GM21723 (cell line): Measurements from ENCODE around the gene ABHD17A.
A peak's percentile ranks its signal among the peaks of the same experiment; 100 is the strongest.
"Not testable (repeated sequence)": the region's sequence is repeated elsewhere in the genome, so short reads cannot be mapped to it uniquely, and the experiment has no call there.

Source experiments
- ATAC-seq: cut with Tn5 transposase; IDR thresholded peaks from one replicate; pipeline ENCODE4 v1.9.1; 2021; ENCODE audit warnings: mild to moderate bottlenecking, moderate library complexity; ENCODE audit not compliant: unreplicated experiment

ABHD17A gene

DNA sequence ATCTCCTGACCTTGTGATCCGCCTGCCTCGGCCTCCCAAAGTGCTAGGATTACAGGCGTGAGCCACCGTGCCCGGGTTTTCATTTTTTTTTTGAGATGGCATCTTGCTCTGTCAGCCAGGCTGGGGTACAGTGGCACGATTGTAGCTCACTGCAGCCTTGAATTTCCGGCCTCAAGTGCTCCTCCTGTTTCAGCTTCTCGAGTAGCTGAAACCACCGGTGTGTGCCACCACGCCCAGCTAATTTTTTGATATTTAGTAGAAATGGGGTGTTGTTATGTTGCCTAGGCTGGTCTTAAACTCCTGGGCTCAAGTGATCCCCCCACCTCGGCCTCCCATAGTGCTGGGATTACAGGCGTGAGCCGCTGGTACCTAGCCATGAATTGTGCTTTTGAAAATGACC, 25.8 kb upstream of the ABHD17A start:
- no peak for ATAC-seq

DNA sequence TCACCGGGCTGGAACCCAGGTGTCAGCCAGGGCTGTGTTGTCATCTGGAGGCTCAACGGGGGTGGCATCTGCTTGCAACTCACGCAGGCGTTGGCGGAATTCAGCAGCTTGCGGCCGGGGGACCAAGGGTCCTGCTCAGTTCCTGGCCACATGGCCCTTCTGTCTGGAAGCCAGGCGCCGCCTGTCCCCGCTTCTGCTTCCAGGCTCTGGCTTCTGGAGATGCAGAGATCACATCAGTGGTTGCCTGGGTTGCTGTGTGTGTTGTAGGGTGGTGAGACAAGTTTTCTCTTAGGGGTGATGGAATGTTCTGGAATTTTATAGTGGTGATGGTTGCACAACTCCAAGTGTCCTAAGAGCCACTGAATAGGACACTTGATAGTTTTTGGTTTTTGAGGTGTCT, 24.9 kb upstream of the ABHD17A start:
- no peak for ATAC-seq

DNA sequence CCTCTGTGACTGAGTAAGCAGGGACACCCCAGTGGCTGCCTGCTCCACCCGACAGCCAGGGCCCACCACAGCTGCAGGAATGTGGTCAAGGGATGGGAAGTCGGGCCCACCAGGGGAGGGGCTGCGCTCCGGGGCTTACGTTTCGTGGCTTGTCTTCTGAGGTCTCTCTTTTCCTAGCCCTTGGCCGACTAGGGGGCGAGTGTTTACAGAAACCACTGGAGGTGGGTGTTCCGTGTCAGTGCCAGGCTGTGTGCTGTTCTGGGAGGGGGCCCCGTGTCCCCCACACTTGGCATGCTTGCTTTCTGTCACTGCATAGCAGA, 24.4 kb upstream of the ABHD17A start:
- no peak for ATAC-seq

DNA sequence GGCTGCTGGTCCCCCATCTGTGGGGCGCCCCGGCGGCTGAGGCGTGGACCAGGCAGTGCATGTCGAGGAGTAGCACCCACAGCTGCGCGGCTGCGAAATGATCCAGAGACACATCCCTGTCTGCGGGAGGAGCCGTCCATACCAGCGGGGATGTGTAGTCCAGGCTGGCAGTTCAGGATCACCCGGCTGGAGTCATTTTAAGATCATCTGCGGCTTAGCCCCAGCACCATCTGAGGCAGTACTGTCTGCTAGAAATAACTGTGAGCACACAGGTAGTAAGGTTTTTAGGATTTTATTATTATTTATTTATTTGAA, 23.0 kb upstream of the ABHD17A start:
- no peak for ATAC-seq

GRCh38 chr19:1907563-1908363, 22.5 kb upstream of the ABHD17A start:
- ATAC-seq: no peak

- ATAC-seq: no peak
These were observed 21.8 kb upstream of the ABHD17A start for GRCh38 chr19:1906985-1907562.

- no peak for ATAC-seq
These were observed 20.6 kb upstream of the ABHD17A start for GRCh38 chr19:1905863-1906375.

GRCh38 chr19:1905110-1905862, 20.0 kb upstream of the ABHD17A start, which contains the start of the genes ADAT3 and SCAMP4:
Gene ADAT3, plus strand, starts transcription at chr19:1905399. Its CDS starts 6,649 bp downstream, at chr19:1912048.
Gene SCAMP4, plus strand, starts transcription at chr19:1905399. Its CDS starts 9,621 bp downstream, at chr19:1915020.
- peak; percentile 73 for ATAC-seq

GRCh38 chr19:1904860-1905109, 19.5 kb upstream of the ABHD17A start:
- ATAC-seq: no peak

- ATAC-seq: no peak
These were observed 17.6 kb upstream of the ABHD17A start for GRCh38 chr19:1902923-1903322.

DNA sequence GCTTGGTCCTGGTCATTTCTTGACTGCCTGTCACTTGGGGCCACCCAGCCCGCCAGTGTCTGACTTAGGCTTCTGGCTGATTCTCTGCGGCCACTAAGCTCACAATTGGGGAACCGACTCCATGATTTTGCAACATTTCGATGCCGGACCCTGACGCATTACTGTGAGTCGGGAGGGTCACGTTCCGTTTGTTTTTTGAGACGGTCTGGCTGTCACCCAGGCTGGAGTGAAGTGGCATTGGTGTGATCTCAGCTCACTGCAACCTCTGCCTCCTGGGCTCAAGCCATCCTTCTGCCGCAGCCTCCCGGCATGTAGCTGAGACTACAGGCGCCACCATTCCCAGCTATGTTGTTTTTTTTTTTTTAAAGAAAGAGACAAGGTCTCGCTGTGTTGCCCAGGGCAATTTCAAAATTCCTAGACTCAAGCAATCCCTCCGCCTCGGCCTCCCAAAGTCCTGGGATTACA, 16.7 kb upstream of the ABHD17A start:
- ATAC-seq: no peak

- no peak for ATAC-seq
These were observed 11.2 kb upstream of the ABHD17A start for GRCh38 chr19:1896508-1896907.

DNA sequence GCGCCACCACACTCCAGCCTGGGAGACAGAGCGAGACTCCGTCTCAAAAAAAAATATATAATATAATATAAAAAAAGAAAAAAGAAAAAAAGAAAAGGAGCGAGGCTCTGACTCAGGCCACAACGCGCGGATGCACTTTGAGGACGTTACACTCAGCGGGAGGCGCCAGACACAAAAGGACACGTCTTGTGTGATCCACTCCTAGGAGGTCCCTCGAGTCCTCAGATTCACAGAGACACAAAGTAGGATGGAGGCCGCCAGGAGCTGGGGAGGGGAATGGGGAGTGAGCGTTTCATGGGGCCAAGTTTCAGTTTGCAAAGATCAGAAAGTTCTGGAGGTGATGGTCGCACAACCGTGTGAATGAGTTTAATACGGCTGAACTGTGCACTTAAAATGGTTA, 8.5 kb upstream of the ABHD17A start:
- ATAC-seq: no peak

GRCh38 chr19:1889907-1890306, 4.6 kb upstream of the ABHD17A start:
- no peak for ATAC-seq

- no peak for ATAC-seq
These were observed 3.1 kb upstream of the ABHD17A start for GRCh38 chr19:1888385-1888784.

DNA sequence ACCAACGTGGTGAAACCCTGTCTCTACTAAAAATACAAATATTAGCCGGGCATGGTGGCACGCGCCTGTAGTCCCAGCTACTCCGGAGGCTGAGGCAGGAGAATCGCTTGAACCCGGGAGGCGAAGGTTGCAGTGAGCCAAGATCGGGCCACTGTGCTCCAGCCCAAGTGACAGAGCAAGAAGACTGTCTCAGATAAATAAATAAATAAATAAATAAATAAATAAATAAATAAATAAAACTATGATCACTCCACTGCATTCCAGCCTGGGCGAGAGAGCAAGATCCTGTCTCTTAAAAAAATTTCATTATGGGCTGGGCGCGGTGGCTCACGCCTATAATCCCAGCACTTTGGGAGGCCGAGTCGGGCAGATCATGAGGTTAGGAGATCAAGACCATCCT, 1.1 kb upstream of the ABHD17A start:
- ATAC-seq: not testable (repeated sequence)

- ATAC-seq: peak; percentile 20
These were observed 469 bp downstream of the ABHD17A start for GRCh38 chr19:1884719-1885334.

GRCh38 chr19:1884291-1884718, 991 bp downstream of the ABHD17A start:
- no peak for ATAC-seq

GRCh38 chr19:1883784-1884183, 1.5 kb downstream of the ABHD17A start:
- ATAC-seq: no peak

- no peak for ATAC-seq
These were observed 2.3 kb downstream of the ABHD17A start for GRCh38 chr19:1882786-1883692.
